Heart left ventricle (tissue), 16 donors: ENCODE results near the gene C12orf76. TPM values are rescaled to one million over a fixed set of nuclear protein-coding genes. Genes with fewer than 3 reads are reported as not detected.
"Not testable (repeated sequence)": the region's sequence is repeated elsewhere in the genome, so short reads cannot be mapped to it uniquely, and the experiment has no call there.

Source experiments
- ATAC-seq, 4 donors: fragments of 200-7000 bp; cut with Tn5 transposase; one replicate each; pipeline ENCODE4 v1.9.1; 2020 to 2022; ENCODE audit warnings: moderate library complexity in 4 of 4, mild to moderate bottlenecking in 3 of 4, moderate number of reproducible peaks in 1 of 4
- DNase-seq, 5 donors: peaks; one replicate each; pipeline ENCODE4 v3.0.0-alpha.2; 2020
- H3K27ac ChIP-seq, 12 donors: fragments of 200-600 bp; sonication (generic) in 4 of 12; one replicate each; pipeline versions ENCODE4 v1.5.0 to v1.8.0; 2016 to 2022; ENCODE audit warnings: mild to moderate bottlenecking in 2 of 12
- H3K27me3 ChIP-seq, 9 donors: fragments of 200-600 bp; sonication (generic) in 2 of 9; one replicate each; pipeline versions ENCODE4 v1.5.1 to v1.8.0; 2016 to 2022; ENCODE audit warnings: mild to moderate bottlenecking in 3 of 9
- H3K36me3 ChIP-seq, 9 donors: fragments of 200-600 bp; sonication (generic) in 2 of 9; one replicate each; pipeline versions ENCODE4 v1.5.0 to v1.8.0; 2018 to 2022; ENCODE audit warnings: mild to moderate bottlenecking in 2 of 9
- H3K4me1 ChIP-seq, 12 donors: fragments of 200-600 bp; sonication (generic) in 4 of 12; one replicate each; pipeline versions ENCODE4 v1.5.0 to v1.8.0; 2016 to 2022; ENCODE audit warnings: mild to moderate bottlenecking in 3 of 12
- H3K4me3 ChIP-seq, 12 donors: fragments of 200-600 bp; sonication (generic) in 4 of 12; one replicate each; pipeline versions ENCODE4 v1.5.0 to v1.8.0; 2017 to 2022; ENCODE audit warnings: mild to moderate bottlenecking in 9 of 12, moderate library complexity in 4 of 12
- H3K9me3 ChIP-seq, 12 donors: fragments of 200-600 bp; sonication (generic) in 4 of 12; one replicate each; pipeline versions ENCODE4 v1.5.0 to v1.8.0; 2016 to 2022; ENCODE audit warnings: mild to moderate bottlenecking in 1 of 12
- CTCF ChIP-seq, 12 donors: fragments of 200-600 bp; sonication (generic) in 4 of 12; IDR thresholded peaks; one replicate each; pipeline versions ENCODE4 v1.5.0 to v1.8.0; 2018 to 2022; ENCODE audit warnings: antibody characterized with exemption in 12 of 12, mild to moderate bottlenecking in 5 of 12
- POLR2A ChIP-seq, 2 donors: fragments of 450-650 bp; IDR thresholded peaks; one replicate each; pipeline ENCODE4 v1.6.1; 2017; ENCODE audit warnings: antibody characterized with exemption in 2 of 2, mild to moderate bottlenecking in 2 of 2, moderate library complexity in 2 of 2
- WGBS, 4 donors: extraction: QIAGEN DNeasy Blood & Tissue Kit in 2 of 4; methylation state at CpG; one replicate each; pipeline versions ENCODE4 v1.1.5 to v1.1.7; 2013 to 2018; 5-methylcytosine and 5-hydroxymethylcytosine counted together
- intact Hi-C, 10 donors: fragments of 100-400 bp; cut with DNase I; formaldehyde crosslinking; loops; one replicate each; pipeline versions ENCODE4 v1.11.1 to v1.14.2; 2022
- polyA plus RNA-seq, 2 donors: library from polyadenylated mRNA; stranded (reverse); fragments of 200-250 nt; gene quantifications; one replicate each; pipeline ENCODE4 v1.2.3, GENCODE V29; 2013
- total RNA-seq, 9 donors: library from RNA; depleted of rRNA in 2 of 9; stranded (reverse); fragments of >200 nt in 2 of 9; fragmentation: NEBNext Ultra II Directional in 3 of 9; extraction: Animal tissue kit (Norgen Biotek cat#: 25700) in 3 of 9; gene quantifications; one replicate each; pipeline versions ENCODE4 v1.1.0 to v1.2.4, GENCODE V29; 2016 to 2023
- donor health status: ischemic (EF 13 %, LVEDD 7.1; RV severe dilation, severe dysfunction).
- donor health status: healthy with polysubstance abuse.
- donor health status: DM: no; HTN: yes; CAD: no.
- donor health status: DM: no; HTN: no; CAD: no.
- donor health status: ischemic (EF 25% LVEDD 6.9; RV normal size, moderate dysfunction).
- donor health status: ischemic (EF 25% LVEDD 5.7; RV mildly dilated, moderate dysfunction).
- donor health status: healthy.
- donor health status: DM: yes; HTN: yes; CAD: no.
- donor health status: ischemic (EF 35%, LVEDD 5.7; RV mildly dilated, moderate dysfunction).
- donor health status: nonischemic (EF 11% LVEDD 7.7; RV severe dilation, severe dysfunction).
- donor health status: DM: yes; HTN: yes; CAD: no.
- donor health status: PGD.
- donor health status: ischemic (EF 29% LVEDD 5.4; RV normal size, mild dysfunction).
- donor health status: nonischemic (EF 23%, LVEDD 6.1; RV moderate dilation, normal function).

The C12orf76 gene
- total and polyA plus RNA-seq, 11 donors: 3.5 to 13.3 (median 4.7) TPM

DNA sequence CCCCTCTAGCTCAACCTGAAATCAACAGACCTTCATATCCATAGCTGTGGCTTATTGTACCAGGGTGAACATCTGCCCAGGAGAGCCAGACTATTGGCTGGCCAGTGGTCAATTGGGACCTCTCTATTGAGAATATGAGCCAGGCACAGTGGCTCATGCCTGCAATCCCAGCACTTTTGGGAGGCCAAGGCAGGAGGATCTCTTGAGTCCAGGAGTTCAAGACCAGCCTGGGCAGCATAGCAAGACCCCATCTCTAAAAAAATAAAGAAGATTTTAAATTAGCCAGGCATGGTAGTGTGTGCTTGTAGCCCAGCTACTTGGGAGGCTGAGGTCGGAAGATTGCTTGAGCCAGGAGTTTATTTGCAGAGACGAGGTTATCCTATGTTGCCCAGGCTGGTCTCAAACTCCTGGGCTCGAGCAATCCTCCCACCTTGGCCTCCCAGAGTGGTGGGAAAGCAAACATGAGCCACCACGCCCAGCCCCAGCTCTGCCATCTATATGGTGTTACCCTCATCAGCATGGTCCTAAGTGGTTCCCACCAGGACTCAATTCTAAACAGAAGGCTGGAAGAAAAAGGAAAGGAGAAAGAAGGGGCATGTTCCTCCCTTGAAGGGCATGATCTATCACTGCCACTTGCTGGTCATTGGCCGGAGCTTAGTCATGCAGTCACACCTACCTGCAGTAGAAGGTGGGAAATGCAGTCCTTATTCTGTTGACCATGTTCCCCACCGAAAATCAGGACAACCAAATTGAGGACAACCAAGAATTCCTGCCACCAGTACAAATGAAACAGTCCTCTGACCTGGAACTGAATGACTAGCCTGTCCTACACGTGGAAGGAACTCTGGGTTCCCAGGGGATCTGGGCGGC is 42.2 kb upstream of the C12orf76 start:
- peaks cover 0 to 8% (median 0%) of the 10 kb centered on the region in 9 donors for H3K27me3 ChIP-seq
- intact Hi-C loops: loop anchor here in 2 of 10 donors (10.0 kb wide), 2 partner anchors 134 to 514 kb away; no protein-coding TSS in a partner anchor
- H3K36me3 ChIP-seq: no peaks in the 10 kb centered on the region
- ATAC-seq: no peak
- peaks cover 0 to 19% (median 0%) of the 10 kb centered on the region in 12 donors for H3K4me1 ChIP-seq
- no peak overlapping the region for H3K27ac ChIP-seq
- no peaks in the 10 kb centered on the region for H3K9me3 ChIP-seq
- DNase-seq: no peak
- 72 to 80% (median 77%) methylated on average over 8 of the region's 8 CpGs for WGBS, 4 donors
- no peak for TF ChIP-seq CTCF (IDR thresholded peaks at IDR 0.05)
- no peak for TF ChIP-seq POLR2A (IDR thresholded peaks at IDR 0.05)
- no peak overlapping the region for H3K4me3 ChIP-seq

DNA sequence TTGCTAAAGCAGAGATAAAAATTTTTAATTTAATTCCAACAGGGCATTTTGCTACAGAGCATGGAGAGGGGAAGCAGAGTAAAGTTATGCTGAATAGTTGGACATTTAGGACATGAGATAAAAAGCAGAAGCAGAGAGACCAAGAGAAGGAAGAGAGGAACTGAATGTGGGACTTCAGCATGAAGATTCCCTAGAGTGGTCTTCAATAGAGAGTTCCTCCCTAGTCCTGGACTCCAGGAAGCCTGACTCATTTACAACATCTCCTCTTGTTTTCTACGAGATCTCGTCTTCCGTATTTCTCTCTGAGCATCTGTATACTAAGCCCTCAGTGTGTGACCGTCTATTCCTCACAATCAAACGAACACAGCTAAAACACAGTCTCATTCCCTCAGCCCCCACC is 40.6 kb upstream of the C12orf76 start:
- Histone ChIP-seq H3K36me3 (no peaks in the 10 kb centered on the region), H3K27me3 (peaks cover 0 to 8% (median 0%) of the 10 kb centered on the region in 9 donors), H3K9me3 (no peaks in the 10 kb centered on the region), H3K27ac (peak overlapping the region in 1 of 12 donors; percentile 79), H3K4me1 (peaks cover 0 to 19% (median 0%) of the 10 kb centered on the region in 12 donors), H3K4me3 (no peak overlapping the region)
- TF ChIP-seq CTCF (IDR thresholded peaks at IDR 0.05): no peak
- TF ChIP-seq POLR2A (IDR thresholded peaks at IDR 0.05): no peak
- intact Hi-C loops: no loop called here
- peak in 3 of 4 donors; percentile 39 to 52 (median 49) for ATAC-seq
- 81 to 88% (median 85%) methylated on average over 5 of the region's 5 CpGs for WGBS, 4 donors
- no peak for DNase-seq

- H3K27me3 ChIP-seq, DNase-seq, H3K36me3 ChIP-seq, H3K4me3 ChIP-seq, intact Hi-C loops, H3K9me3 ChIP-seq: not testable (repeated sequence)
- Histone ChIP-seq H3K4me1 (peaks cover 0 to 19% (median 0%) of the 10 kb centered on the region in 12 donors), H3K27ac (peak overlapping the region in 1 of 12 donors; percentile 79)
- peak in 1 of 4 donors; percentile 62 for ATAC-seq
- WGBS, 4 donors: 80 to 88% (median 84%) methylated on average over 6 of the region's 6 CpGs
Observed at GRCh38 chr12:110088216-110088615, 39.9 kb upstream of the C12orf76 start.

- H3K4me1 ChIP-seq: peaks cover 0 to 29% (median 0%) of the 10 kb centered on the region in 12 donors
- no peaks in the 10 kb centered on the region for H3K9me3 ChIP-seq
- H3K27me3 ChIP-seq: peaks cover 0 to 8% (median 0%) of the 10 kb centered on the region in 9 donors
- DNase-seq (no peak), ATAC-seq (no peak)
- H3K27ac ChIP-seq: no peak overlapping the region
- intact Hi-C loops: no loop called here
- WGBS, 4 donors: 68 to 87% (median 79%) methylated on average over 4 of the region's 4 CpGs
- TF ChIP-seq POLR2A (IDR thresholded peaks at IDR 0.05) (no peak), CTCF (IDR thresholded peaks at IDR 0.05) (no peak)
- H3K36me3 ChIP-seq: no peaks in the 10 kb centered on the region
- H3K4me3 ChIP-seq: no peak overlapping the region
Observed at GRCh38 chr12:110084314-110085015, 36.1 kb upstream of the C12orf76 start.
